Vagina (tissue), 2 donors: Measurements from ENCODE around the gene RHBDD1.

Experiments used
- POLR2A ChIP-seq, 2 donors: fragments of 450-650 bp; IDR thresholded peaks; one replicate each; pipeline ENCODE4 v1.6.1; 2017; ENCODE audit warnings: antibody characterized with exemption in 2 of 2, mild to moderate bottlenecking in 2 of 2, moderate library complexity in 2 of 2
- POLR2AphosphoS5 ChIP-seq, 2 donors: sonication (generic); formaldehyde crosslinking; IDR thresholded peaks; one replicate each; pipeline ENCODE4 v1.9.0; 2017; ENCODE audit warnings: antibody characterized with exemption in 2 of 2, mild to moderate bottlenecking in 2 of 2, low read depth in 1 of 2; ENCODE audit not compliant: insufficient read depth in 1 of 2
- TF ChIP-seq, protein P1 (sequence below), 3 experiments: fragments of 450-650 bp in 2 of 3; fragments of 200-600 bp in 1 of 3; sonication (generic) in 1 of 3; IDR thresholded peaks; one replicate each; pipeline ENCODE4 v1.5.1; 2017 to 2019; ENCODE audit warnings: antibody characterized with exemption in 3 of 3, mild to moderate bottlenecking in 2 of 3, moderate library complexity in 2 of 3

DNA sequence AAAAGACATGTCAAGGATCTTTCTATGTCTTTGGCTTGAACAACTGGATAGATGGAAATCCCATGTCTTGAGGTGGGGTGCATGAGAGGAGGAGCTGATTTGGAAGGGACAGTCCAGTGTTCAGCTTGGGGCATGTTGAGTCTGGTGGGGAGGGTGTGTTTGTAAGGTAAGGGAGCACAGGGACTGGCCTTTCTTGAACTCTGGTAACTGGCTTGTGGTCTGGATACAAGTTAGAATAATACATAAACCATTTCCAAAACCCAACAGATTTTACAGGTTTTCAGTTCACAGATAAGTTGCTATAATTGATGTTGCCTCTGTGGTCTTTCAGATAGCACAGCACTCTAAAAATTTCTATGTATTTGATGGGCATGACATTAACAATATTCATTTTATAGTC, 24.2 kb downstream of the RHBDD1 start:
- TF ChIP-seq, protein P1, sequence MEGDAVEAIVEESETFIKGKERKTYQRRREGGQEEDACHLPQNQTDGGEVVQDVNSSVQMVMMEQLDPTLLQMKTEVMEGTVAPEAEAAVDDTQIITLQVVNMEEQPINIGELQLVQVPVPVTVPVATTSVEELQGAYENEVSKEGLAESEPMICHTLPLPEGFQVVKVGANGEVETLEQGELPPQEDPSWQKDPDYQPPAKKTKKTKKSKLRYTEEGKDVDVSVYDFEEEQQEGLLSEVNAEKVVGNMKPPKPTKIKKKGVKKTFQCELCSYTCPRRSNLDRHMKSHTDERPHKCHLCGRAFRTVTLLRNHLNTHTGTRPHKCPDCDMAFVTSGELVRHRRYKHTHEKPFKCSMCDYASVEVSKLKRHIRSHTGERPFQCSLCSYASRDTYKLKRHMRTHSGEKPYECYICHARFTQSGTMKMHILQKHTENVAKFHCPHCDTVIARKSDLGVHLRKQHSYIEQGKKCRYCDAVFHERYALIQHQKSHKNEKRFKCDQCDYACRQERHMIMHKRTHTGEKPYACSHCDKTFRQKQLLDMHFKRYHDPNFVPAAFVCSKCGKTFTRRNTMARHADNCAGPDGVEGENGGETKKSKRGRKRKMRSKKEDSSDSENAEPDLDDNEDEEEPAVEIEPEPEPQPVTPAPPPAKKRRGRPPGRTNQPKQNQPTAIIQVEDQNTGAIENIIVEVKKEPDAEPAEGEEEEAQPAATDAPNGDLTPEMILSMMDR (IDR thresholded peaks at IDR 0.05): no peak
- no peak for TF ChIP-seq POLR2A (IDR thresholded peaks at IDR 0.05)
- no peak for TF ChIP-seq POLR2AphosphoS5 (IDR thresholded peaks at IDR 0.05; ENCODE audit: insufficient read depth in 1 of 2, low read depth in 1 of 2)
